Posterior vena cava (tissue), 2 donors: ENCODE results near the gene CENPB. TPM values are rescaled to one million over a fixed set of nuclear protein-coding genes. Genes with fewer than 3 reads are reported as not detected.
A peak's percentile ranks its signal among the peaks of the same experiment; 100 is the strongest.

Experiments used
- DNase-seq: peaks from one replicate; pipeline ENCODE4 v3.0.0-alpha.2; 2020; ENCODE audit warnings: low spot score
- intact Hi-C, 2 donors: fragments of 100-400 bp; cut with DNase I; formaldehyde crosslinking; loops; one replicate each; pipeline versions ENCODE4 v1.14.1 to v1.14.2; 2022 to 2023
- total RNA-seq, 2 donors: library from RNA; stranded (reverse); fragmentation: NEBNext Ultra II Directional; extraction: Animal tissue kit (Norgen Biotek cat#: 25700); gene quantifications; one replicate each; pipeline ENCODE4 v1.2.1, GENCODE V29; 2021
- donor health status: DM: yes; HTN: yes; CAD: no.
- donor health status: DM: yes; HTN: yes; CAD: no.

Gene CENPB
- total RNA-seq, 2 donors from 2014 or later, result 97.4 to 119 TPM

DNA sequence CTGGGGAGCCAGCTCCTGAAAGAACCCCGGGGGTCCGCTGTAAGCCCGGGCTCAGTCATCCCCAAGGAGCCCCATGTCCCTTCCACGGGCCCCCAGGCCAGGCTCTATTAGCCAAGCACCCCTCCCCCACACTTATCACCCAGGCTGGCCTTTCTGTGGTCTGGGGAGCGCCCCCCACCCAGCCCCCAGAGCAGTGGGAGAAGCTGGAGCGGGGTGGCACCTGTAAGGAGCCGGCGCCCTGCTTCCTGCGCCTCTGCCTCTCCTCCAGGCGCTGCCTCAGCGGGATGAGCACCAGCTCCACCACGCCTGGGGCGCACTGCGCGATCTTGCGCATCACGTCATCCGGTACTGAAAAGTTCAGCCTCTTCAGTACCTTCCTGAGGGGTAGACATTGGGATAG is 7.6 kb downstream of the CENPB start:
- DNase-seq, result peak; percentile 79
- intact Hi-C loops, result no loop called here

DNA sequence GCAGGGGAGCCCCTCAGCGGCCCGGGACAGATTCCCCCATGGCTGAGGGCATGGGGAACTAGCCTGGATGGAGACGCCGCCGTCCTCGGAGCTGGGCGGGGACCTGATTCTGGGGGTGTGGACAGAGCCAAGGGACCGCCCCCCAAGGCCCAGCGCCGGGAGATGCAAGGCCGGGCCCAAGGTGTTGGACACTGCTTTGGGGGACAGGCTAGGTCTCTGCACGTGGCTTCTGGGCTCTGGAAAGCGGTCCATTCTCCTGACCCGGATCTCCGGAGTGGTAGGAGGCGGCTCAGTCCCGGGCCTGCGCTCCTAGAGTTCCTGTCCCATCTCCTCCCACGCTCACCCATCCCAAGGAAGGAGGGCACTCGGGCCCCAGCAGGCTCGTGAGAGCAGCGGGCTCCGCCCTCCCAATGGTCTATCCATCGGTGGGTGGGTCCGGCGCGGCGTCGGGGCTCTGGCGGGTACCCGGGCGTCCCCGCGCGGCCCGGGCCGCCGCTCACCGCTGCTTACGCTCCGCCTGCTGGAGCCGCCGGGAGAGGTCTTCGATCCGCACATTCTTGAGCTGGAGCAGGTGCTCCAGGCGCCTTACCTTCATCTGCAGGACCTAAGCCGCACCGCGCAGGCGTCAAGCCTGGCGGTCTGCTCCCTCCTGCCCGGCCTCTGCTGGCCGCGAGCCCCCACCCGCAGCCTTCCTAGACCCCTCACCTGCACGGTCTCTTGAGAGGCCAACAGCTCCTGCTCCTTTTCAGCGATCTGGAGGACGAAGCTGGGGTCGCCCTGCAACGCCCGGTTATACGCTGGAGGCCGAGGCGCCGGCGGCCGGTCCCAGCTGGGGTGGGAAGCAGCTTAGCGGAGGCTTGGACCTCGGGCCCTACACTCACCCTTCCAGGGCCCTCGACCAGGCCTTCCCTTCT is 8.6 kb downstream of the CENPB start:
- intact Hi-C loops, result no loop called here
- peak; percentile 91 for DNase-seq

DNA sequence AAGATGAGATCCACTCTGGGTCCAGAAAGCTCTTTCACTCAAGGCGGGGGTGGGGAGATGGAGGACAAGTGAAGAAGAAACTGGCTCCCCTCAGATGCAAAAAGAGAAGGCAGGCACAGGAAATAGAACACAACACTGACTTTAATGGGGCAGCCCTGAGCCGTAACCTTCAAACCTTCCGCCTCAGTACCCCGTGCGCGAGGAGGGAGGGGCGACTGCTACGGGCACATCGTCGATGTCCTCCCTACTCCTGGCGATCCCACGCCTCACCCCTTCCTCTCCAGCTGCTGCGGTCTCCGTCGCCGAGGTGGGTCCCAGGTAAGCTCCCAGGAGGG is 9.2 kb downstream of the CENPB start:
- DNase-seq, result no peak
- intact Hi-C loops, result no loop called here

DNA sequence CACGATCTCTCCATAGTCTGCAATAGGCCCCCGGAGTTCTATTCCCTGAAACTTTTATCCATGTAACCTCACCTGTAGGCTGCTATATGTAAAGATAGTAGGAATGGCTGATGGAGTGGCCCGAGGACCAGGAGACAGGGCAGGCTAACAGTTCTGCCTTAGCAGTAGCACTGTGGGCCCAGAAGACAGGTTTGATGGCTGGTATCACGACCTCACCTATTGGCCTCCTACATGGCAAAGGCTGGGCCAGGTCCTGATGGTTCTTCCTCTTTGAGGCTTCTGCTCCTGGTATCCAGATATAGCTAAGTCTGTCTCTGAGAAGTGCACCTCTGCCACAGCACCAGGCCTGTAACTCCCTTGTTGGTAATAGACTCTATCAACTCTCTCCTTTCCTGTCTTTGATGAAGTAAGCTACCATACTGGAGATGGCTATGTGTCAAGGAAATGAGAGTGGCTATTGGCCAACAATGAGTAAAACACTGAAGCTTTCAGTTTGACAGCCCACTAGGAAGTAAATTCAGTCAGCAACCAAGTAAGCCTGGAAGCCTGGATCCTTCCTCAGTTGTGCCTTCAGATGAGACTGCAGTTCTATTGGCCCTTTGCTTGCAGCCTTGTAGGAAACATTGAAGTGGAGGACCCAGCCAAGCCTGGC is 11.0 kb downstream of the CENPB start:
- DNase-seq, result no peak
- intact Hi-C loops, result no loop called here

DNA sequence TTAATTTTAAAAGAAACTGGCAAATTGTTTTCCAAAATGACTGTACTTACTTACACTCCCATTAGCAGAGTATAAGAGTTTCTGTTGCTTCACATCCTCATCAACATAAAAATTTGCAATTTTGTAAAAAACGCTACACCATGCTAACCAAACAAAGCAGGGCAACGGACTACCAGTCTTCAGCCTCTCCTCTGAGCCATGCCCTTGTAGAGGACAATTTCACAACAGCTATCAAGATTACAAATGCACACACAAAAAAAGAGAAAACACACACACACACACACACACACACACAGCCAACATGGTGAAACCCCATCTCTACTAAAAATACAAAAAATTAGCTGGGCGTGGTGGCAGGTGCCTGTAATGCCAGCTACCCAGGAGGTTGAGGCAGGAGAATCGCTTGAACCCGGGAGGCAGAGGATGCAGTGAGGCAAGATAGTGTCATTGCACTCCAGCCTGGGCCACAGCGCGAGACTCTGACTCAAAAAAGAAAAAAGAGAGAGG is 14.9 kb downstream of the CENPB start:
- intact Hi-C loops, result no loop called here
- DNase-seq, result no peak

DNA sequence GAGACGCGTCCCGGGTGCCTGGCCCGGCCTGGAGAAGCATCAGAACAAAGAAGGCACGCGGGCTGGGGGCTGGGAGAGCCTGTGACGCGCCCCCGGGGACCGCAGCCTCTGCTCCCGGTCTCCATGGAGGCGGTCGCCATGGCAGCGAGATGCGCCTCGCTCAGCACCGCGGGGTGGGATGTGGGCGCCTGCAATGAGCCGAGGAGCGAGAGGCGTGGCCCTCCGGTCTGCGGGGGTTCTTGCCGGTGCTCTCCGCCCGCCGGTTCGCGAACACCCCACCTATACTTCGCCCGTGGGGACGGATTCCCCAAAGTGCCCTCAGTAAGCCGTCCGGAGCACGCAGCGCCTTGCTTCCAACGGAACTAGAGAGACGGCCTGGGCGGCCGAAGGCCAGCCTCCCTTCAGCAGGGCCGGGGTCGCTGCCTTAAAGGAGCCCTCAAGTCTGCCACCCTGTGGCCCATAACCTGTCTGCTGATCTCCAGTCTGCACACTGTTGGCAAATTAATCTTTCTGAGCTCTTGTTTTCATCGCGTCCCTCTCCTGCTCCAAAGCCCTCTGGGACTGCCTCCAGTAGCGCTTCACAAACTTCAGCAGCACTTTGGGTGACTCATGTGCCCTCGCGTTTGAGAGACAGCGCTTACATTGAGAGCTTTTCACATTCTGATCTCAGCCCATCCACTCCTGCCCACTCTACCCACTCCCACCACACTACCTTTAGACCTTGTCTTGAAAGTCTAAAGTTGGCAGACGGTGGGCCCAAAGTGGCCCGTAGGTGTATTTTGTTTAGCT is 18.0 kb downstream of the CENPB start:
- DNase-seq, result peak; percentile 92
- intact Hi-C loops, result no loop called here

DNA sequence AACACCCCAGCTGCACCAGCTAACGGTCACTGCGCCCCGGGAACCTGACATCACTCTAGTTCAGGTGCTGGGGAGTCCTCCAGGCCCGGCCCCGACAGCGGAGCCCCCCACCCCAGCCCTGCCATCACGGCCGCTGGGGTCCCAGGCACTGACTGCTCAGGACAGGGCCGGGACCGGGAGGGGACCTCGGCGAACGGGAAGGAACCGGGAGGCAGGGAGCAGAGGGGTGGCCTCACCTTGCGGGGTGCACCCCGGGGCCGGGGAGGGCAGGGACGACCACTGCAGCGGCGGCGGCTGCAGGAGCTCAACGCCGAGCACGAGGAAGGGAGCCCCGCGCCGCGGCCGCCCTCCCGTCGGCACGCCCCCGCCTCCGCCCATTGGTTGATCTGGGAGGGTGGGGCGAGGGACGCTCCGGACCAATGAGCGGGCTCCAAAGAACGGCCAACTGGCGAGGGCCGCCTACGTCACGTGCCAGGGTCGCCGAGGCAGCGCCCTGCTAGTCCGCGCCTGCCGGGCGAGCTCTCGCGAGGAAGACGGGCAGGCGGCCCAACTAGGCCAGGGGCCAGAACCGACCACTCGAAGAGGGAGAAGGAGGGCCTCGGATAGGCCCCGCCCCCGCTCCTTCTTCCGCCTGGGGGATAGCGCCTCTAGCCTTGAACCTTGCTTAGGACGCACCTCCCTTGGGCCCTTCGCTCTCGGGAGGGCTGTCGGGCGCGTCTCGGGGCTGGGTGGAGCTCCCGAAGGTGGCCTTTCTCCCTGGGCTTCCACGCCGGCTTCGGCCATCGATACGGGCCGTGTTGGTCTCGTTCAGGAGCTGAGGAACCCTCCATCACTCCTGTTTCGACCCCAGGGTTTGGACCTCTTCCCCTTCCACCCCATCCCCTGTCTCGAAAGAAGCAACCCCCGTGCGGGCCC is 18.9 kb downstream of the CENPB start, which contains the start of gene ADISSP:
ADISSP (minus strand) TSS at position 327 of the 915 bp plus-strand sequence. CDS start 7,653 bp downstream, outside the sequence.
- DNase-seq, result peak; percentile 100
- intact Hi-C loops, result no loop called here

DNA sequence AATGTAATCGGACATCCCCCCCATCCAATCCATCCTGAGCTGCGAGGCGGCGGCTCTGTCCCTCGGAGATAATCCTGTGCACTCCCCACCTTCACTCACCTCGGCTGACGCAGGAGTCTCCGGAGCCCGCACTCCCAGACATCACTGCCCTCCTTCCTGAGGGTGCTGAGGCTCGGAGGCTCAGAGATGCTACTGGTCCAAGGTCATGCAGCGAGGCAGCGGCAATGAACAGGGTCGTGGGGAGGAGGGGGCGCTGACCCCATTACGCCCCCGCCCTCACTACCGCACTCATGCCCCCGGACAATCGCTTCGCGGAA is 19.5 kb downstream of the CENPB start:
- peak; percentile 83 for DNase-seq

DNA sequence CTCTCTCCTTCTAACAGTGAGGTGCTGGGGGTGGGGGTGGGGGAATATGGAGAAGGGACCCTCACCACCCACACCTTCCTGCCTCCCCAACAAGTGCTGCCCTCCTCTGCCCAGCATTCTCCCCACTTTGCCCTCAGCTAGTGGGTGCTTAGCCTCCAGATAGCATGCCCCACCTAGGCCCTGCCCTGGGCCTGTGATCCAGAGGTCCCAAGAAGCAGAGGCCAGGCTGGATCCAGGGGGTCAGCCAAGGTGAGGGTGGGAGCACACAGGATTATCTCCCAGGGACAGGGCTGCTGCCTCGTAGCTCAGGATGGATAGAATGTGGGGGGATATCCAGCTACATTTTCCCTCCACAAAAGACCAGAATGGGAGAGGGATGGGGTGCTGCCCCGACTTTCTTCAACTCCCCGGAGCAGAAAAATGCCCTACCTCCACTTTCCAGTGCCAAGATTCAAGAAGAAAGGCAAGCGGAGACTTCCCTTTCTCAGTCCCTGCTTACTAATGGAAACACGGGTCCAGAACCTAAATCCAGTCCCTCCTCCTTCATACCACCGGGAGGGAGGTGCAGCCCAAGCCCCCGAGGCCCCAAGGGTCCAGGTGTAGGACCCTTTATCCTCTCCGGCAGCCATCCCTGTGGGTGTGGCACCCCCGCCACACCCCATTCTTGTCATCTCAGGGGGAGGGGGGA is 20.0 kb downstream of the CENPB start:
- intact Hi-C loops, result no loop called here
- peak; percentile 69 for DNase-seq

More for the DNA sequence above, 19.5 kb downstream of the CENPB start:
- intact Hi-C loops, result no loop called here

DNA sequence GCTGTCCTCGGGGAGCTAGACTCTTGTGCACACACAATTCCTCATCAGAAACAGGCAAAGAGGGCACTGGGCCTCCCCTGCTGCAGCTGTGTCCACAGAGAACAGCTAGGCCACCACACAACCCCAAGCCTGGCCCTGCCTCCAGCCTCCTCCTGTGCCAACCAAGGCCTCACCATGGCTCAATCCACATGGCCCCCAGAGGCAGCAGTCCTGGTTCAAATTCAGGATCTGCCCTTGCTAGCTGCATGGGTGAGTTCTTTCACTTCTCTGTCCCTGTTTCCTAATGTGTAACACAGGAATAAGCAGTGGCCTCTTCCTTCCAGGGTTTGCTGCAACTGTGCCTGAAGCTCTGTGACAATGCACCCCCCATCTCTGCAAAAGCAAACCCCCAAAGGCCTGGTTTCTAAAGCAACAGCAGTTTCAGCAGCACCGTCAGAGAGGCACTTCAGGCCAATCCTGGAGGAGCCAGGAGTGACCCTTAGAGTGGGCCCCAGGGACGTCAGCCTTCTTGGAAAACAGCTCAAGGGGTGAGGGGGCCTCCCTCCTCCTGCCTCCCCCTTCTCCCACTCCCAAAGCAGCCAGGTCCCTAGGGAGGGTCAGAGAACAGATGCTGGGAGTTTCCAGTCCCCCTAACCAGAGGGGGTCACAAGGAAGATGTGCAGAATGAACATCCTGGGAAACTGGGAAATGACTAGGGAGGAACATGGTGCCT is 21.2 kb downstream of the CENPB start:
- intact Hi-C loops, result no loop called here
- DNase-seq, result peak; percentile 74

DNA sequence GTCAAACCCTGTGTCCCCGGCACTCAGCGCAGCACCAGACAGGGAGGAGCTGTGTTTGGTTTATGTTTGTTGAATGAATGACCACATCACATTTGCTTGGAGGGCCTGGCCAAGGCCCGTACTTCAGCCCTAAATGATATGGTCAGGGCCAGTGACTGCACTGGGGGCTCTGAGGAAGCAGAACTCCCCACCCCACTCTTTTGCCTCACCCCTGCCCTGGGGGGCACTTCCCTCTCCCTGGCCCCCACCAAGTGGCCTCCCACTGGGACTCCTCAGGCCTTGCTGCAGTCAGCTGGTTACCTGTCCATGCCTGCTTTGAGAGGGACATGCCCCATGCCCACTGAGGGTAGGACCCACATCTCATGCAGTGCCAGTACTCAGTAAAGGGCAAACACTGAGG is 21.9 kb downstream of the CENPB start:
- intact Hi-C loops, result no loop called here
- peak; percentile 58 for DNase-seq

DNA sequence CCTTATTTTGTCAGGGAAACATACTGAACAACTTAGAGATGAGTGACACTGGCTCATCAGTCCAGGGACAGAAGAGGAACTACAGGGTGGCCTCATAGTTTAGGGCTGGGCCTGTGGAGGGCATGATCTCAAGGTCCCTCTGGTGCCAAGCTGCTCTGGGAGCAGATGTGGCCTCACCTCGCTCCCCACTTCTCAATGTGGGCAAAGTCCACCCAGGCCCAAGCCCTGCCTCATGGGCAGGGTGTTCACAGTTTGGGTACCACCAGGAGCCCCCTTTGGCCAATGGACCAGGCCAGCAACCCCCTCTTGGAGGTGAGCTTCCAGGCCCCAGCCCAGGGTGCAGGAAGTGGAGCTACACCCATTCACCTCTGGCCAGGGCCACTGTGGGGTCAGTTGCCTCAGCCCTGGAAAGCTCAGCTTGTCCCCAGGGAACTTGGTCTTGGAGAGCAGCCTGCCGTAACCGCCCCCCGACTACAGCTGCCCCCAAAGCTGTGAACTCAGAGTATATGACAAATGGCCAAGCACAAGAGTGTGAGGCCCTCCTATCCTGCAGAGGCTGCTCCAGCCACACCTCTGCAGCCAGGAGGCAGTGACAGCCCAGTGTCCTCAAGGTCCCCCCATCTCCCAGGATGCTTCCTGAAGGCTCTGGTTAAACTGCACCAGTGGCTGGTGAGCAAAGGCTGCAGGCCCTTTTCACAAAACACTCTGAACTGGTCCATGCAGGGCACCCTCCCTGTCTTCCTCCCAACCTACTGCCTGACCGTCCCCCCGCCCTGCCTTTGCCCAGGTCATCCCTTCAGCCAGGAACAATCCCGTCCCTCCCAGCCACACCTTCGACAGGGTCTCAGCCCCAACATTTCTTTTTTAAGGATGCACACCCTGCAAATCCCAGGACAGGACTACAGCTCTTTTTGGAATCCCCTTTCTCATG is 22.6 kb downstream of the CENPB start:
- peak; percentile 64 for DNase-seq
- intact Hi-C loops, result no loop called here

DNA sequence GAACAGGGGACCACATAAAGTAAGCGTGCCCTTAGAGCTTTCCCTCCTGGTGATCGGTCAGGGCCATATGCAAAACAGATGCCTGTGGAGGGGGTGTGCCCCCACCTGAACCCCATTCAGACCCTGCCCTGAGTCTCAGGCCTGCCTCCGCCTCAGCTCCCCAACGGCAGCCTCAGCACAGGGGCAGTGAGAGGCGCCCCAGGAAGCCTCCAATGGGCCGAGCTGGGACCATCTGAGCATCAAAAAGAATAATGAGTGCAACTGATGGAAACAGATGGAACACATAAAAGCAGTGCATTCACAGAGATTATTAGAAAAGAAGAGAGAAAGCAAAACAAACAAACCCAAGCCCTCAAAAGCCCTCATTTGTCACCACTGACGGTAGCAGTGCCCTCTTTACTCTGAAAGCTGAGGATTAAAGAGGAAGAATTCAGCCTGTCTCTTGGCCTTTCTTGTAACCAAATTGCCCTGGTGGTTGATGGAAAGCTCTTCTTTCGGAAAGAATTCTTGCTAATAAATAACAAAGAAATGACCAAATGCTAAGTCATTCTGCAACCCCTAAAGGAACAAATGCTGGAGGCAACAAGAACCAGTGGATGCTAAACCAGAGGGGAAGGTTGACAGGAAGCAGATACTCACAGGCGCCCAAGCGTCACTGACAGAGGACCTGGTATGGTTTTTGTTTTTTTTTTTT is 25.7 kb downstream of the CENPB start:
- no peak for DNase-seq
- intact Hi-C loops, result no loop called here

DNA sequence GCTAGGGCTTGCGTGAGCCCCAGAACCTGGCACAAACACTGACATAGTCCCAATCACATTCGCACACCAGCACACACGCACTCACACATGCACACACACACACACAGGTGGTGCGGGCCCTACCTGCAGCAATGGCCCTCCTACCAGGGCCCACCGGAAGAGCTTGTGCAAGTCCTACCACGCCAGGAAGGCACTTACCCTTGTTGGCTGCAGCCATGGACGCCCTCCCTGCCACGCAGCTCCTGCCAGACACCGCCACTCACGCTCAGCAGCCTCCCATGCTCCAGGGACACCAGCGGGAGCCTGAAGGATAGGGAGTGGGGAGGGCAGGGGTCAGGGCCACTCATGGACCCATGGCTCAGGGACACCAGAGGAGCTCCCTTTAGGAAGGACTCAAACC is 26.7 kb downstream of the CENPB start:
- DNase-seq, result peak; percentile 72
- intact Hi-C loops, result no loop called here

DNA sequence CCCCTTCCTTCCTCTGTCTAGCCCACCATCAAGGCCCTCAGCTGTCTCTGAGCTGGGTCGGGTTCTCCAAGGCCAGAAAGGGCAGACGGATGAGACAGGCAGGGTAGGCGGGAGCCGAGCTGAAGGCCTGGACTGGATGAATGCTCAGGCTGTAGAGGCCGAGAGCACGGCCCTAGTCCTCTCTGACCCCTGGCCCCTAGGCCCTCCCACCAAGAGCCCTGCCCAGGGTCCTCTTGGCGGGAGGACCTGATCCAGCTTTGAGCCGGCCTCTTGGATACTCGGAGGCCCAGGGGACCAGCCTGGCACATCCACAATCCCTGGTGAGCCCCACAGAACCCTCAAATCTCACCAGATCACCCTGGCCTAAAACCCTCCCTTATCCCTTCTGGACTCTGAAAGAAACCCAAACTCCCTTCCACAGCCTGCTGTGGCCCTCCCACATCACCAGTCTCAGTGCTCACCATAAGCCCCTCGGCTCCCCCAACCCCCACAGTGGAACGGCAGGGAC is 27.2 kb downstream of the CENPB start:
- DNase-seq, result peak; percentile 67
- intact Hi-C loops, result no loop called here

DNA sequence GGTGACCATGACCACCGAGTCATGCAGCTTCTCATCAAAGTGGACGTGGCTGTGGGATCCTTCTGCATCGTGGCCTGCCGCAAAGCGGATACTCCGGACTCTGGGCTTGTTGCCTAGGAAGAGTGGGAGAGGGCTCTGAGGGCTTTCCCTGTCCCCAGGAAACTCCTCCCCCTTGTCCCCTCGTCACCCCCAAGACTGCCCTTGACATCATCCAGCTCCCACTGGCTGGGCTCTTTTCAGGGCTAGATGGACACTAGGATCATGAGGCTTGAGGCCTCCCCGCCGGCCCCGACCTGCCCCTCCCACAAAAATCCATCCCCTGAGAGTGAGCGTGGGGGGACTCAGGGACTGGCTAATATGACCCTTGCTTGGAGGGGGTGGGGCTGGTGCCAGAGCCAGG is 28.0 kb downstream of the CENPB start:
- DNase-seq, result peak; percentile 75
- intact Hi-C loops, result no loop called here
